Dedifferentiated amniotic fluid mesenchymal stem cell (primary cell): Measurements from ENCODE around the gene WEE2.
"Not testable (repeated sequence)": the region's sequence is repeated elsewhere in the genome, so short reads cannot be mapped to it uniquely, and the experiment has no call there.

Experiments used
- DNase-seq: peaks from one replicate; pipeline ENCODE4 v3.0.0-alpha.2; 2016; ENCODE audit errors: extremely low spot score

Gene WEE2

DNA sequence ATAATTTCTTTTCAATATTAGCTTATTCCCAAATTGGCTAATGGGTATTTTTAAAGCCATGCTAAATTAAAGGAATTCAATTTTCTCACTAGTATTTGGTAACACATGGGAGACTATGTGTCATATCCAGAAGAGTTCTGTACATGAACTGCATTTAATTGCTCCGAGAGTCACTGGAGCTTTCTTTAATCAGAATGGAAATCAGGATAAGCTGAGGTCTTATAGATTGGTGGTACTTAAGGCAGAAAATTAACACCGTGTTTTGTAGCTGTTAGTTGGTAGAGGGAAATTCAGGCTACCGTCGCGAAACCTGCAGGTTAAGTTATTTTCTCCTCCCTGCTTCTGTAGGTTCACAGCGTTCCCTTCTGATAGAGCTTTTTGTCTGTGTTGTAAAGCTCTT is at the start of gene WEE2:
Gene WEE2 (plus strand): TSS at position 3 of the 400 bp plus-strand sequence. CDS start 406 bp downstream, outside the sequence.
- DNase-seq, result no peak

- no peak for DNase-seq
Observed at GRCh38 chr7:141659501-141659900, 48.7 kb upstream of the WEE2 start.

GRCh38 chr7:141660259-141660658 is 47.9 kb upstream of the WEE2 start:
- DNase-seq, result no peak

DNA sequence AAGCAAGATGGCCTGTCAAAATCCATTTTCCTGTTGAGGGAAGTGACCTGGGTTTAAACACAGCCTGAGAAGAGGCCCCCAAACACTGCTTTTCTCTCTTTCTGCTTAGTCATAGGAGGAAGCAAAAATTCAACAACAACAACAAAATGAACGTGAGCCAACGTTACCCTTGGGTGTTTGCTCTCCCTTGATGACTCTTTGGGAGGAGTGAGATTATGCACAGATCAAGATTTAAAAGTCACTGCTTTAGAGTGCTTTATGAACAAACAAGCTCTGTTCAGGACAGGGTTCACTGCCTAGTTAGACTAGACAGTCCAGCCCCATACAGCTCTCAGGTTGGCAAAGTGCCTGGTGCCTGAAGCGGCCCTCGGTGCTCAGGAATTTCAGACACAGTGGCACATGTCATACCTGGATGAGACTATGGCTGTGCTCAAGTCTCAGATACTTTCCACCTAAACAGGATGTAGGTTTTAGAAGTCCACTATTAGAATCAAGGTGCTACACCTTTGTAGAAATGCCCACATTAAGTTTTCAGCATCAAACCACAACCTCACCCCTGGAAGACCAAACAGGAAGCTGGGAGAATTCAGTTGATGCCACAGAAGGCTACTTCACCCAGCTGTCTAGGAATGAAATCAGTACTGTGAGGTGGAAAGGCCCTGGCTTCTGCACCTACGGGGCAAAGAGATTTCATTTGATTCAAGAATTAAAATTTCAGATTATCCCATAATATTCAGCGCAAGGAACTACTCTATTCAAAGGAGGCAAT is 44.9 kb upstream of the WEE2 start:
- DNase-seq, result no peak

DNA sequence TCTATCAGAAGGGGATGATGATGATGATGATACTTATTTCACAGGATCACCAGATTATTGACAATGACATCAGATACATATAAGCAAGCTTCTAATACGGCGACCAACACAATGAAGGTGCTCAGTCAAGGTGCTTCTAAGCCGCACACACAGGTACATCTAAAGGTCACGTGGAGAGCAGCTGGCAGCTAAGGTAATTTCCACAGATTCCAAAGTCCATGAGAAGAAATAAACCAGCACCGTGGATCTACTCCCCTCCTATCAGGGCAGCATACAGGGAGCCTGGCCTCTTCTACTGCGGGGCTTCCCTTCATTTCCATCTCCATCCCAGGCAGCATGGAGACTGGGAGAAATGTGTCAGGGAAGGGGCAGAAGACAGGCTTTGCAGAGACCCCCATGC is 43.7 kb upstream of the WEE2 start:
- DNase-seq, result no peak

DNA sequence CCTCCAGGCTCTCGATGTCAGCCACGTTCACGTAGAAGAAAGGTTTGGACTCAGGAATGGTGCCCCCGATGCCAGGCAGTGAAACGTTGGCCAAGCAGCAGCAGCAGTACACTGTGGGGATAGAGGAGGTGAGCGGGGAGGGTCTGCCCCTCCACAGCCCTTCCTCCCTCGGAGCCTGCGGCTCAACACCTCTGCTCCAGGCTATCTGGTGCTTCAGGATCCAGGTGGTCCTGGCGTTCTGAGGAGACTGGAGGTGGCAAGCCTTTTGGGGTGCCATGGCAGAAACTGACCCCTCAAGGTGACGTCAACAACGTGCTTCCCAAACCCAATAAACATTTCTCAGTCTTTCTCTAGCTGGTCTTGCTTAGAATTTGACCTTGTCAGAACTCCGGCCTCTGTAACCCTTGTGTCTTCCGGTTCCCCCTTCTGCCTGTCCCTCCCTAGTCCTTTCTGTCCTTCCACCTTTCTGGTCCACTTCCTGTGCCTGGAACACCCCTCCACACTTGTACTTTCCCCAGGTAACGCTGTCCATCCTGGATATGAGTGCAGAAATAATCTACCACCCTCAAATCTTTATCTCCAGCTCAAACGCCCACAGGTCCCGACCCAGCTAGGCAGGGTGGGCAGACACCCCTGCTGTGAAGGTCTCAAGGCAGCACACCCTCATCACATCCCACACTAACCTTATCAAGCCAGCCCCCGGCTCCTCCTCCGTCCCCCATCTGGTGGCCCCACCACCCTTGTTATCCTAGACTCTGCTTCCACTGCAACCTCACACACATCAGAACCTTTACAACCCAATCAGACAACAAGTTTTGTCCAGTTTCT is 42.7 kb upstream of the WEE2 start:
- DNase-seq, result no peak

DNA sequence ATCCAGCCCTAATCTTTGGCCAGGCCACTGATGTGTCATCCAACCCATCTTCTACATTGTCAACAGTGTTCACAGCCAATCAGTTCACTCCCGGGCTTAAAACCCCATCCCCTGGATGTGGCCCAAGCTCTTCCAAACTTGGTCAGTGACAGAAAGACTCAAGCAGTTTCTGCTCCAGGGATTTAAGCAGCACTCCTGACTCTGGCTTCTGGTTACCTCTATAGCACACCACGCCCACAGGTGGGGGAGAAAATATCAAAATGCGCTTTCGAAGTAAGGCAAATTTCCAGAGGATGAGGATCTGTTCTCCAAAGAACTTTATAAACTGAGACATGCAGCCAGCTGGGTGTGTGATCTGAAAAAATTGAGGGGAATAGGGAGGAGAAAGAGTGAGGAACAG is 42.1 kb upstream of the WEE2 start:
- DNase-seq, result no peak

GRCh38 chr7:141668853-141669252 is 39.3 kb upstream of the WEE2 start:
- no peak for DNase-seq

DNA sequence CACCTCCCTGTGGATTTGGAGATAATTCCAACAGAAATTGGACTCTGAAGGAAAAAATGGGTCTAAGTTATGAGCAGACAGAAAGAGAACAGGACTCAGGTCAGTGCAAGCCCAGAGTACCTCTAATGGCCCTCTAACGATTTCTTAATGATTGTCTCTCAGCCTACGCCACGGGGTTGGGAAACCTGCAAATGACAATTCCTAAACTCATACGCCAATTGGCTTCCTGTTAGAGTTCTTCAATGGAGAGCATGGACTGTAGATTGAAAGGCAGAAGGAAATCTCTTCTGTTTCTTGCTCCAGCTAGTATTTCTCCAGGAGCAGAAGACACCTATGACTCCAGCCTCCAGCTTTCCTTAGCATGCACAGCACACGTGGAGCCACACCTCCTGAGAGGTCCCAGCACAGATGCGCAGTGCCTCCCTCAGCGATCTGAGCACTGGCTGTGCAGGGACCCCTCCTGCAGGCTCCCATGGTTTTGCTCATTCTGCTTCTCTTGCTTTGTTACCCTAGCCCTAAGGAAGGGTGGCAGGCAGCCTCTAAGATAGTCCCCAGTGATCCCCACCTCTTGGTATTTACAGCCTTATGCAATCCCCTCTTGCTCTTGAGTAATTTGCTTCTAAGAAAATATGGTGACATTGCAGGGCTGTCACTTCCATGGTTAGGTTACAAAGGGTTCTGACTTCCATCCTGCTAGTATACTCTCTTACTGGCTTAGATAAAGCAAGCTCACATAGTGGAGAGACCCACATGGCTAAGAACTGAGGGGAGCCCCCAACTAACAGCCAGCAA is 36.3 kb upstream of the WEE2 start:
- no peak for DNase-seq

DNA sequence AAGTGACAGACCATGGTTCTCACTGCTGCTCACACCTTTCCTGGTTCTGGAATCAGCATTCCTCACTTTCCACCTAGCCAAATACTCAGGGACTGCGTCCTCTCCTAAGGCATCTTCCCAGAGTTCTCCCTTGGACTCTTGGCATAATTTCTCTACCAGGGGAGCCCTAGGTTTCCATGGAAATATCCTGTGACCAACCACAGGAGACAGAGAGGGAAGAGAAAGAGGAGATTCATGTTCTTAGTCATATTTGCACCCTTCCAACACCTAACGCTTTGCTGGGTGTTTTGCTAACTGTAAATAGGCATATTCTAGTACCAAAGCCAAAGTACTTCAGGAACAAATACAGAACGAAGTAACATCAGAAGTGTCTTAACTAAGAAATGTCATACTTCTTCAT is 34.8 kb upstream of the WEE2 start:
- DNase-seq, result no peak

DNA sequence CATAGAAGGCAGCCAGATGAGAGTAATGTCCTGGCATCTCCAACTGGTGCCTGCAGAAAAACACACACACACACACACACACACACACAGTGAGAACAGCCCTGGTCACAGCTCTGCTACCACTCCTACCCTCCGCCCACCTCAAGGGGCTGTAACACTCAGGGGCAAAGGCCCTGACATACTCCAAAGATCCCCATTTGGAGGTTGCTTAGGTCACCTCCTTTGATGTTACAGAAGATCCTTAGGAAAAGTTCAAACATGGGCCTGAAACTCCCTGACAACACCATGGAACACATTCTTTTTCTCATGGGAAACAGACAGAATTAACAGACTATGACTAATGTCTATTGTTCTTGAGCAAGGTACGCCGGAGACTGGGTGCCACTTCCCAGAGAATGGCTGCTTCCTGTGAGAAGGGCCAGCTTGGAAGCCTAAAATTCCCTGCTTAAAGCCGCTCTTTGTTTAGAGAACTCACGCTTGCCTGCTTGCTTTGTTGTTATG is 33.9 kb upstream of the WEE2 start:
- DNase-seq, result no peak

GRCh38 chr7:141674702-141675101 is 33.5 kb upstream of the WEE2 start:
- no peak for DNase-seq

- no peak for DNase-seq
Observed at GRCh38 chr7:141675436-141676215, 32.5 kb upstream of the WEE2 start.

GRCh38 chr7:141676618-141677017 is 31.5 kb upstream of the WEE2 start:
- no peak for DNase-seq

DNA sequence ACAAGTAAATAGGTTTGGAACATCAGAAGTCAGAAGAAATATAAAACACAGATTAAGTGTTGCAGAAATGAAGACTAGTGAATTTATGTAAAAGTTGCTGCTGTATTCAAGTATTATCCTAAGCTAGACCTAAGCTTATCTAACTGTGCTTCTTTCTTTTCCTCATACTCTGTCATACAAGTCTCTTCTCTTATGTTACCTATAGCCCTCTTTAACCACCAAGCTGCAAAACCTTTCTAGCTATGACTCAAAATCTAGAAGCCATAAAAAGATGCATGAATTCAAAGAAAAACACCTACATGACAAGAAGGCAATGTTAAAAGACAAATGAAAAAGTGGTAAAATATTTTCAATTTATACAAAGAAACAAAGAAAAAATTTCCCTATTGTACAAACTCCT is 29.1 kb upstream of the WEE2 start:
- no peak for DNase-seq

DNA sequence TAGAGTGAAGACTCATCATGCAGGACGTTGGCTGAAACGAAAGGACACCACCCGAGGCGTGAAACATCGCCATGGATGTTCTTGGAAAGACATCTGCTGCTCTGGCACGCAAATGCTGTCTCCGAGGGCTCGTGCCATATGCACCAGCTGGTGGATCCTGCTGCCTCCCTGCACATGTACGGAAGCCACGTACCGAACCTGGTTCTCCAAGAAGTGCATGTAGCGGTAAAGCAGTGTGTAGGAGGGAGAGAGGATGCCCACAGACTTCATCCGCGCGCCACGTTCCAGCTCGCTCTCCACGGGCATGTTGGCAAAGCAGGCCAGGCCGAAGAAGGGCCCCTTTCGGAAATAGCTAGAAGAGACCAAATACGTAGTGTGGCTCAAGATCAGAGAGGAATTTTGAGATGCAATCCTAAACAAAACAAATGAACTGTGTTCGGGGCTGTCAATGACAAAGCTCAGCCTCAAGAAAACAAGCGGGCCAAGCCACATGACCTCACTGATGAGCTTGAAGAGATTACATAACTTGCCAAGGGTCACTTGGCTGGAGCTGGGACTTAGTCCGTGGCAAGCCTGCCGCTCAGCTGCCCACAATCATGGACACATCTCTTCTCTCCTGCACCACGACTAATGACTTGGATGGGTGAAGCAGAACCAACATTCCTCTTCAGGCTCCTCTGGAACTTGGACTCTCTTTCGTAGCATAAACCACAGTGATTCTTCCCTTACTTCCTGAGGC is 22.7 kb upstream of the WEE2 start:
- DNase-seq, result no peak

GRCh38 chr7:141686074-141686473 is 22.1 kb upstream of the WEE2 start:
- DNase-seq, result no peak

DNA sequence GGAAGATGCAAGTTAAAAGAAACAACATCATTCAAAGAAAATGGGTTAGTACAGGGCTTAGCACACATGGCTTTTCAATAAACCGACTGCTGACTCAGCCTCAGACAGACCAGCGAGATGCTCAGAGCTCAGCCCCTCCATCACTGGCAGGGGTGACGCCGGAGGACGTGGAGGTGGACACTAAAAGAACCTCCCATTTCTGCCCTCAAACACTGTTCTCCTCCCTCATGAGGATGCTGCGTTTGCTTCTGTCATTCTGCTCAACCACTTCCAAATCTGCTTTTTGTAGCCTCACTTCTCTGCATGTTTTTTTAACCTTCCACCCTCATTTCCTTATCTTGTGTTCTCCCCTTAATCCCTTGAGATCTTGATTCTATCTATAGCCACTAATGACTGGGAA is 21.5 kb upstream of the WEE2 start:
- DNase-seq, result no peak

DNA sequence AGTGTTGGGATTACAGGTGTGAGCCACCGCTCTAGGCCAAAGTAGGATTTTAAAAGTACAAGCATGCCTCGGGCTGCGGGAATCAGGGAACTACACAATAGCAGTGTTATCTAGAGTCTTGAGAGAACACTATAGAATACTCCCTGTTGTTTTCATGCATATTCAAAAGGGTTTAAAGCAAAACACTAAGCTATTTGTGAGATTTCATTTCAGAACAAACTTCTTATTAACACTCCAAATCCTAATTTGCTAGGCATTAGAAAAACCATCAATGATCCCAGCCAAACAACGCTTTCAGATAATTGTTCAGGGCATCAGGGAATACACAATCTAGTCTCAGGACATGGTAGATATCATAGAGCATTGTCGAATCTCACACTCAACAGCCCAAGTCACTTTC is 20.1 kb upstream of the WEE2 start:
- no peak for DNase-seq

GRCh38 chr7:141689072-141689825 is 18.9 kb upstream of the WEE2 start:
- not testable (repeated sequence) for DNase-seq
